Measurements from ENCODE around the gene MOV10L1.

GRCh38 chr22:50173983-50174355 is 84.2 kb downstream of the MOV10L1 start:
- TF ChIP-seq CTCF (IDR thresholded peaks at IDR 0.05) (no peak), EP300 (IDR thresholded peaks at IDR 0.05) (no peak), POLR2AphosphoS5 (IDR thresholded peaks at IDR 0.05) (no peak), POLR2A (IDR thresholded peaks at IDR 0.05) (no peak)

Data from suprapubic skin (tissue), 4 donors.